Astrocyte of the cerebellum (primary cell): ENCODE data around the gene FBXO3.

Experiments
- DNase-seq: peaks from one replicate; pipeline ENCODE4 v3.0.0-alpha.2; 2011; ENCODE audit warnings: low read depth
- H3K4me3 ChIP-seq: 2 replicates; pipeline ENCODE4 v1.5.1; 2011; ENCODE audit warnings: mild to moderate bottlenecking, low read depth, low read length, moderate library complexity
- CTCF ChIP-seq: IDR thresholded peaks from 2 replicates; pipeline ENCODE4 v1.5.1; 2012; ENCODE audit warnings: low read length, low read depth, moderate library complexity, mild to moderate bottlenecking; ENCODE audit errors: missing control alignments
- in situ Hi-C: cut with HindIII; loops from 2 replicates; pipeline ENCODE4 v1.10.0; 2017; ENCODE audit warnings: low sequenced_read_pairs

The FBXO3 gene

GRCh38 chr11:33704240-33705002 is 69.9 kb downstream of the FBXO3 start:
- DNase-seq, result no peak
- in situ Hi-C loops, result no loop called here

GRCh38 chr11:33703788-33704187 is 70.5 kb downstream of the FBXO3 start:
- no peak for DNase-seq
- TF ChIP-seq CTCF, result no peak
- no peak overlapping the region for H3K4me3 ChIP-seq
- in situ Hi-C loops, result no loop called here

More at GRCh38 chr11:33704240-33705002, 69.9 kb downstream of the FBXO3 start:
- H3K4me3 ChIP-seq, result no peak overlapping the region
- no peak for TF ChIP-seq CTCF

GRCh38 chr11:33703234-33703633 is 71.1 kb downstream of the FBXO3 start:
- TF ChIP-seq CTCF, result no peak
- H3K4me3 ChIP-seq, result no peak overlapping the region
- in situ Hi-C loops, result no loop called here
- no peak for DNase-seq

- no peak for DNase-seq
- no peak for TF ChIP-seq CTCF
- peak overlapping the region; percentile 55 for H3K4me3 ChIP-seq
- in situ Hi-C loops, result no loop called here
Measured at GRCh38 chr11:33701302-33702230, 72.8 kb downstream of the FBXO3 start.

DNA sequence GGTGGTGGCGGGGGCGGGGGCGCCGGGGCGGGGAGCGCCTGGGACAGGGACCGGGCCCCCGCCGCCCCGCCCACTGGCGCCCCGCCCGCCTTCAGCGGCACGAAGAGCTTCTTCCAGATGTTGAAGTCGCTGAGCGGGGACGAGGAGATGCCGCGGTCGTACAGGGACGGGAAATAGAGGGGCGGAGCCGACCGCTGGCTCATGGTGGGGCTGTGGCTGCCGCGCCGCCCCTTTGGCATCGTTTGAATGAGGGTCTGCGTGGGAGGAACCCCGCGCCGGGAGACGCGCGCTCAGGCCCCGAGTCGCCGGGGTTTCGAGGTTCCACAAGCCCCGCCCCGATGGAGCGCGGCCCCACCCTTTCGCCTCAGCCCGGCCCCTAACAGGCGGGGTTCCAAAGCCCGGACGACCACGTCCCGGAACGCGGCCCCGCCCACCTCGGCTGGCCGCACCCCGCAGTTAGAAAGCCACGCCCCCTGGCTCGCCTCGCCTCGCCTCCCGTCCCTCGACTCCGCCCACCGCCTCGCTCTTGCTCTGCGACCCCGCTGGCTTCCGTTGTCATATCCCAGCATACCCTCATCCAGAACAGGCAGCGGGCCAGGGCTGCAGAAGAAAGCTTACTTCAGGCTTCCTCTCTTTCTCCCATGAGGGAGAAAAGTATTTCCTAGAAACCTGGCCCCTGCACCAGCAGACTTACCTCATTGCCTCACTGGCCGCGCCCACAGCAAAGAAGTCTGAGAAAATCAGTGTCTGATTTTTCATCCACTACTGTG is 73.6 kb downstream of the FBXO3 start, which contains the start of gene C11orf91:
TSS of gene C11orf91 (minus strand) at position 325 of the 770 bp plus-strand sequence. CDS start at position 239, 86 bp downstream.
- DNase-seq, result peak; percentile 89
- peak within 1 kb of the TSS; percentile 55 for H3K4me3 ChIP-seq
- TF ChIP-seq CTCF, result no peak
- in situ Hi-C loops, result no loop called here

- H3K4me3 ChIP-seq, result peak overlapping the region; percentile 55
- TF ChIP-seq CTCF, result no peak
- no peak for DNase-seq
- in situ Hi-C loops, result no loop called here
Measured at GRCh38 chr11:33700063-33700501, 74.2 kb downstream of the FBXO3 start.
